ENCODE data around the gene ZSCAN10.

ZSCAN10 gene

GRCh38 chr16:3063625-3064386, 35.3 kb downstream of the ZSCAN10 start:
- DNase-seq (ENCODE audit: low read depth), result no peak
- TF ChIP-seq CTCF (IDR thresholded peaks at IDR 0.05; ENCODE audit: insufficient read depth, low read depth, low read length, missing control alignments), result no peak
- no peak overlapping the region for H3K4me3 ChIP-seq (ENCODE audit: low read length)

- TF ChIP-seq CTCF (IDR thresholded peaks at IDR 0.05; ENCODE audit: insufficient read depth, low read depth, low read length, missing control alignments), result no peak
- no peak overlapping the region for H3K4me3 ChIP-seq (ENCODE audit: low read length)
- DNase-seq (ENCODE audit: low read depth), result no peak
Measured at GRCh38 chr16:3062553-3062952, 36.5 kb downstream of the ZSCAN10 start.

GRCh38 chr16:3060339-3061127, 38.6 kb downstream of the ZSCAN10 start:
- TF ChIP-seq CTCF (IDR thresholded peaks at IDR 0.05; ENCODE audit: insufficient read depth, low read depth, low read length, missing control alignments), result no peak
- DNase-seq (ENCODE audit: low read depth), result no peak
- H3K4me3 ChIP-seq (ENCODE audit: low read length), result no peak overlapping the region

GRCh38 chr16:3059723-3060242, 39.3 kb downstream of the ZSCAN10 start:
- DNase-seq (ENCODE audit: low read depth), result no peak
- H3K4me3 ChIP-seq (ENCODE audit: low read length), result peak overlapping the region; percentile 69
- no peak for TF ChIP-seq CTCF (IDR thresholded peaks at IDR 0.05; ENCODE audit: insufficient read depth, low read depth, low read length, missing control alignments)

GRCh38 chr16:3059041-3059722, 39.9 kb downstream of the ZSCAN10 start:
- DNase-seq (ENCODE audit: low read depth), result peak; percentile 77
- TF ChIP-seq CTCF (IDR thresholded peaks at IDR 0.05; ENCODE audit: insufficient read depth, low read depth, low read length, missing control alignments), result peak; percentile 54
- peak overlapping the region; percentile 69 for H3K4me3 ChIP-seq (ENCODE audit: low read length)

GRCh38 chr16:3058139-3059030, 40.7 kb downstream of the ZSCAN10 start:
- H3K4me3 ChIP-seq (ENCODE audit: low read length), result peak overlapping the region; percentile 69
- TF ChIP-seq CTCF (IDR thresholded peaks at IDR 0.05; ENCODE audit: insufficient read depth, low read depth, low read length, missing control alignments), result peak; percentile 39
- peak; percentile 64 for DNase-seq (ENCODE audit: low read depth)

All from epithelial cell of esophagus (primary cell).